HL-60 (cell line): Measurements from ENCODE around the gene PCNX3.

Experiments used
- CTCF ChIP-seq: IDR thresholded peaks from one replicate; pipeline ENCODE4 v1.5.1; 2011; ENCODE audit warnings: low read length, control low read depth, inconsistent platforms; ENCODE audit not compliant: insufficient read depth
- POLR2AphosphoS5 ChIP-seq: IDR thresholded peaks from 2 replicates; pipeline ENCODE4 v1.6.1; 2012; ENCODE audit warnings: low read depth
- REST ChIP-seq: IDR thresholded peaks from 2 replicates; pipeline ENCODE4 v1.6.1; 2012; ENCODE audit warnings: low read depth; ENCODE audit not compliant: insufficient replicate concordance
- SPI1 ChIP-seq: IDR thresholded peaks from 2 replicates; pipeline ENCODE4 v1.6.1; 2012; ENCODE audit warnings: low read depth, mild to moderate bottlenecking, borderline replicate concordance

GRCh38 chr11:65657426-65657825 lies 41.9 kb downstream of the PCNX3 start:
- no peak for TF ChIP-seq CTCF
- TF ChIP-seq POLR2AphosphoS5: no peak
- TF ChIP-seq REST: no peak
- no peak for TF ChIP-seq SPI1
